ENCODE measurements around the gene RASA3. TPM values are rescaled to one million over a fixed set of nuclear protein-coding genes. Genes with fewer than 3 reads are reported as not detected.

Gene RASA3
- total RNA-seq, 1 donor from 2014 or later: 14.6 TPM

DNA sequence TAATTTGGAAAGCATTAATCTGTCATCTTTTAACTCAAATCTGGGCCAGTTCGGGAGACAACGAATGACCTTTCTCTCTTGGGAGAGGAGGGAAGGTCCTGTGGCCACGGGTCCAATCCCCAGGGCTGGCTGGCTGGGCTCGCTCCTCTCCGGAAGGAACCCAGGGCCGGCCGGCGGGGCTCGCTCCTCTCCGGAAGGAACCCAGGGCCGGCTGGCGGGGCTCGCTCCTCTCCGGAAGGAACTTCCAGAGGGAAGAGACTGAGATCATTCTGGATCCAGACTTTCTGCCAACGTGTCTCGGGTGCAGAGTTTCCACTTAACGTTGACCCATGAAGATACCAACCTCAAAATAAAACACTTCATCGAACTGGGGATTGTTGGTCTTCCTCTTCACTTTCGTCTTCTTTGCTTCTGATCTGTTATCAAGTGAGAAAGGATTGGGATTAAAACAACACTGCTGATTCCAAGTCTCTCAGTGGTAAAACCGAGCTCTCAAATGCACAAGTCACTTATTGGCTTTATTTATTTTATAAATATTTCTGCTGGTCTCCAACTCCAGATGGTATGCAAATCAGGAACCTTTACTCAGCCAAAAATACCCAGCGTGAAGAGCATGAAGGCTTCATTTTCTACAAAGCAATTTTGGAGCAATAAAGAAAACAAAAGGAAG is 105.2 kb downstream of the RASA3 start:
- Mint-ChIP-seq H3K9me3 (no peaks in the 10 kb centered on the region), H3K4me1 (peaks cover 10% of the 10 kb centered on the region), H3K36me3 (no peaks in the 10 kb centered on the region), H3K27ac (no peak overlapping the region), H3K27me3 (ENCODE audit: low read depth) (no peaks in the 10 kb centered on the region), H3K4me3 (no peak overlapping the region)
- DNase-seq (ENCODE audit: low spot score in 2 of 2, unreplicated experiment in 2 of 2): no peak
- TF ChIP-seq, protein P1, sequence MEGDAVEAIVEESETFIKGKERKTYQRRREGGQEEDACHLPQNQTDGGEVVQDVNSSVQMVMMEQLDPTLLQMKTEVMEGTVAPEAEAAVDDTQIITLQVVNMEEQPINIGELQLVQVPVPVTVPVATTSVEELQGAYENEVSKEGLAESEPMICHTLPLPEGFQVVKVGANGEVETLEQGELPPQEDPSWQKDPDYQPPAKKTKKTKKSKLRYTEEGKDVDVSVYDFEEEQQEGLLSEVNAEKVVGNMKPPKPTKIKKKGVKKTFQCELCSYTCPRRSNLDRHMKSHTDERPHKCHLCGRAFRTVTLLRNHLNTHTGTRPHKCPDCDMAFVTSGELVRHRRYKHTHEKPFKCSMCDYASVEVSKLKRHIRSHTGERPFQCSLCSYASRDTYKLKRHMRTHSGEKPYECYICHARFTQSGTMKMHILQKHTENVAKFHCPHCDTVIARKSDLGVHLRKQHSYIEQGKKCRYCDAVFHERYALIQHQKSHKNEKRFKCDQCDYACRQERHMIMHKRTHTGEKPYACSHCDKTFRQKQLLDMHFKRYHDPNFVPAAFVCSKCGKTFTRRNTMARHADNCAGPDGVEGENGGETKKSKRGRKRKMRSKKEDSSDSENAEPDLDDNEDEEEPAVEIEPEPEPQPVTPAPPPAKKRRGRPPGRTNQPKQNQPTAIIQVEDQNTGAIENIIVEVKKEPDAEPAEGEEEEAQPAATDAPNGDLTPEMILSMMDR (IDR thresholded peaks at IDR 0.05; ENCODE audit: unreplicated experiment): no peak

DNA sequence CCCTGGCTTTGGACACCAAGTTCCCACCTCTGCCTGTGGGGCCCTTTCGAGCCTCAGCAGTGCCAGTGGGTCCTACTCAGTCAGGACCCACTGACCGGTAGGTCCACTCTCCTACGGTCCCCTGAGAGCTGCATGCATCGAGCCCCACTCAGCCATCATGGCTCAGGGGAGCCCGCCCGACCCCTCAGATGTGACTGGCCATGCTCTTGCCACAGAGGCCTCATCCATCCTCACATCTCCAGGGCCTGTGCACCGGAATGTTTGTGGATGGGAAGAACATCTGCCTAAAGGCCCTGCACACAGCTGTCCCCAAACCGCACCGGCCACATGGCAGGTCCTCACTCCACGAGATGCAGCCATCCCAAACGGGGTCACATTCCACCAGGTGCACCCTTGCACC is 105.9 kb downstream of the RASA3 start:
- H3K36me3 Mint-ChIP-seq: no peaks in the 10 kb centered on the region
- no peak overlapping the region for H3K4me3 Mint-ChIP-seq
- no peak overlapping the region for H3K27ac Mint-ChIP-seq
- no peaks in the 10 kb centered on the region for H3K27me3 Mint-ChIP-seq (ENCODE audit: low read depth)
- TF ChIP-seq, protein P1 (IDR thresholded peaks at IDR 0.05; ENCODE audit: unreplicated experiment): no peak
- H3K9me3 Mint-ChIP-seq: no peaks in the 10 kb centered on the region
- H3K4me1 Mint-ChIP-seq: peaks cover 4% of the 10 kb centered on the region
- DNase-seq (ENCODE audit: low spot score in 2 of 2, unreplicated experiment in 2 of 2): no peak

DNA sequence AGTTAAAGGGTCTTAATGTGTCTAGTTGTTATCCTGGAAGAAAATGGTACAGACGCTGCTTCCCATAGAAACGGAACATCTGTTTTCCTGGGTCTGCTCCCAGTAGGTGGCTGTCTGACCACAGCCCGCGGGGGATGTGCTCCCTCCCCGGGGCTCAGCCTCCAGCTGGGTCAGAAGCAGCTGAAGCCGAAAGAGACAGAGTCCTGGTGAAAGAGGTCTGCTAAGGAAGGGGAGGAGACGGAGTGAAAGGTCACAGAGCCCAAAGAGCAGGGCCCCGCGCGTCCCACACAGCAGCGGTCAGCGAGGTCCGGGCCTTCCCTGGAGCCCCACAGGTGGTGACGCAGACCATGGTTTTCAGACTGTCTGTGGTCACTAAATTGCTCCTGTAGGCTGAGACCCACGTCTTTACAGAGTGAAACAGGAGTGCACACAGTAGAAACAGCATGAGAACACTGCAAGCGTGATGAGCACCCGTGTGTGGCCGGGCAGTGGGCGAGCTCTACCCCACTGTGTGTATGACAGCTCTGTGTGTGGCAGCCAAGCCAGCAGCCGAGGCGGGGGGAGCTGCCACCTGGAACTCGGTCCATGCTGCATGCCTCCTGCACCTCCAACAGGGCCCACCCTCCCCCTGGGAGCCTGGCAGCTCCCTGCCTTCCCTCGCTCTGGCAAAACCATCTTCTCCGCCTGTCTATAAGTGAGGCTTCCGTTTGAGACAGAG is 106.5 kb downstream of the RASA3 start:
- Mint-ChIP-seq H3K9me3 (no peaks in the 10 kb centered on the region), H3K4me1 (peaks cover 4% of the 10 kb centered on the region), H3K27ac (no peak overlapping the region), H3K4me3 (no peak overlapping the region), H3K27me3 (ENCODE audit: low read depth) (no peaks in the 10 kb centered on the region), H3K36me3 (no peaks in the 10 kb centered on the region)
- TF ChIP-seq, protein P1 (IDR thresholded peaks at IDR 0.05; ENCODE audit: unreplicated experiment): no peak
- no peak for DNase-seq (ENCODE audit: low spot score in 2 of 2, unreplicated experiment in 2 of 2)

DNA sequence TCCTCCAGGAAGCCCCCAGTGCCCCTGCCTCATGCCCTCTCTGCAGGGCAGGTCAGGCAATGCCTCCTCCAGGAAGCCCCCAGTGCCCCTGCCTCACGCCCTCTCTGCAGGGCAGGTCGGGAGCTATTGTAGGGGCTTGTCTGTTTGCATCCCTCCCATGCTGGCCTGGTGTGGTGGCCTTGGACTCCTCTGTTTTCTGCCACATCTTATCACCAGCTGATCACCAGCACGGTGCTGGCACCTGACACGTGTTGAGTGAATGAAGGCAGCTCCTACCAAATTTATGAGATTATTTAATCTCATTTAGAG is 107.1 kb downstream of the RASA3 start:
- no peaks in the 10 kb centered on the region for H3K36me3 Mint-ChIP-seq
- H3K9me3 Mint-ChIP-seq: no peaks in the 10 kb centered on the region
- no peak overlapping the region for H3K4me3 Mint-ChIP-seq
- no peaks in the 10 kb centered on the region for H3K27me3 Mint-ChIP-seq (ENCODE audit: low read depth)
- TF ChIP-seq, protein P1 (IDR thresholded peaks at IDR 0.05; ENCODE audit: unreplicated experiment): no peak
- no peak for DNase-seq (ENCODE audit: low spot score in 2 of 2, unreplicated experiment in 2 of 2)
- peaks cover 4% of the 10 kb centered on the region for H3K4me1 Mint-ChIP-seq
- no peak overlapping the region for H3K27ac Mint-ChIP-seq

DNA sequence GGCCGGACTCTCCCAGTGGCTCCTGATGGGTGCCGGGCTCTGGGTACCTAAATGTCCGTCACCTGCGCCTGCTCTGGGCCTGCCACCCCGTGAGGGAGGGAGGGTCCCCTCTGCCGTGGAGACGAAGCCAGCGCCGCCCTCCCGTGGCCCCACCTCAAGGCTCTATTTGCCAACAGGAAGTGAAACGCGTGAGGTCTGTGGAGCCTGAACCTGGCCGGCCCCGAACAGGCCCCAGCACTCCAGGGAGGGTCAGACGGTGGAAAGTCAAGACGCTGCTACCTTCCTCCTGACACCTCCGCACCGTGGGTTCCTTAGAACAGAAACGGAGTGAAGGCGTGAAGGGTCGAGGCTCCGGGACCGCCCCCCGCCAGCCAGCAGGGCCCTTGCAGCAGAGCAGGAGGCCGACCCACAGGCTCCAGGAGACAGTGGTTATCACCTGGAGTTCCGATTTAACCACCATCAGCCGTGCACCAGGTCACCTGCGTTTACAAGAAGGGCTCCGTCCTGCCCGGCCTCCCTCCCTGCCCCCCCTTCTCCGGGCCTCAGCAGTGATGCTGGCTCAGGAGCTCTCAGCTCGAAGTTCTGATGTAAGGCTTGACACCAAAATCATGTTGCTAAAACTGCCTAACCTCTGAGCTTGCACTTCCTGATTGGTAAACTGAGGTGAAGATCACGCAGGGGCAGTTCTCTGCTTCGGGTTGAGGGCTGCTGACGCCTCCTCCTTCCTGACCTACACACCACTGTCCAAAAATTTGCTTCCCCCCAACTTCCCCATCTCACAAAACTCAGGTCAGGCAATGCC is 107.6 kb downstream of the RASA3 start:
- Mint-ChIP-seq H3K36me3 (no peaks in the 10 kb centered on the region), H3K27me3 (ENCODE audit: low read depth) (no peaks in the 10 kb centered on the region), H3K27ac (no peak overlapping the region), H3K4me3 (no peak overlapping the region), H3K9me3 (no peaks in the 10 kb centered on the region), H3K4me1 (peaks cover 4% of the 10 kb centered on the region)
- TF ChIP-seq, protein P1 (IDR thresholded peaks at IDR 0.05; ENCODE audit: unreplicated experiment): no peak
- no peak for DNase-seq (ENCODE audit: low spot score in 2 of 2, unreplicated experiment in 2 of 2)
